GM12878 (cell line): Measurements from ENCODE around the gene DACH1. TPM values are rescaled to one million over a fixed set of nuclear protein-coding genes. Genes with fewer than 3 reads are reported as not detected.

Experiments used
- ATAC-seq: fragments of 200-7000 bp; cut with Tn5 transposase; 3 replicates; pipeline ENCODE4 v1.9.1; 2020; ENCODE audit warnings: mild to moderate bottlenecking, moderate library complexity
- BruUV-seq: library from RNA; stranded (reverse); fragments of 400-500 nt; replicated peaks from 2 replicates; lab custom pipeline; 2021; lab: Mats Ljungman, UMichigan
- CTCF ChIA-PET: fragments of 300-600 bp; sonication (Branson Sonifier 250); formaldehyde crosslinking; extraction: SDS; loops from one replicate; lab custom pipeline; 2021; ENCODE audit warnings: inconsistent platforms; lab: Yijun Ruan, JAX
- POLR2A ChIA-PET: fragments of 350-600 bp; formaldehyde crosslinking; extraction: SDS; loops from one replicate; lab custom pipeline; 2021; ENCODE audit warnings: inconsistent platforms; lab: Charles Lee
- RAD21 ChIA-PET: fragments of 300-600 bp; sonication (Branson Sonifier 250); formaldehyde crosslinking; loops from one replicate; lab custom pipeline; 2023; ENCODE audit warnings: antibody characterized with exemption; ENCODE audit not compliant: unreplicated experiment; lab: Charles Lee
- SMC1A ChIA-PET: fragments of 300-600 bp; sonication (Branson Sonifier 250); formaldehyde crosslinking; loops from one replicate; lab custom pipeline; 2023; ENCODE audit not compliant: unreplicated experiment, uncharacterized antibody; lab: Charles Lee
- DNase-seq: peaks from one replicate; pipeline ENCODE4 v3.0.0-alpha.2; 2011; ENCODE audit warnings: low read depth, low spot score
- FAIRE-seq: peaks from 3 replicates; lab custom pipeline; 2011; peaks lifted over from hg19 to GRCh38; lab: Jason Lieb, UNC
- H2AFZ ChIP-seq: 2 replicates; pipeline ENCODE4 v1.6.0; 2011; ENCODE audit warnings: low read depth, low read length, control low read depth; ENCODE audit not compliant: control insufficient read depth
- H3K27ac ChIP-seq: 2 replicates; pipeline ENCODE4 v1.5.1; 2011; ENCODE audit warnings: control low read depth; ENCODE audit not compliant: control insufficient read depth, insufficient read depth
- H3K27me3 ChIP-seq, 2 experiments: replicated peaks in 1 of 2; 2 replicates each; pipeline versions ENCODE4 v1.6.0 to v1.6.1; 2011; ENCODE audit warnings: low read length in 1 of 2; ENCODE audit not compliant: control insufficient read depth in 2 of 2, insufficient read depth in 2 of 2
- H3K36me3 ChIP-seq, 2 experiments: 2 replicates each; pipeline ENCODE4 v1.5.1; 2011; ENCODE audit warnings: low read length in 1 of 2; ENCODE audit not compliant: control insufficient read depth in 2 of 2, insufficient read depth in 2 of 2
- H3K4me1 ChIP-seq: 2 replicates; pipeline ENCODE4 v1.6.1; 2011; ENCODE audit warnings: mild to moderate bottlenecking, low read length, moderate library complexity, mixed read lengths; ENCODE audit not compliant: control insufficient read depth, insufficient read depth
- H3K4me2 ChIP-seq: 2 replicates; pipeline ENCODE4 v1.6.0; 2011; ENCODE audit warnings: control low read depth; ENCODE audit not compliant: control insufficient read depth, insufficient read depth
- H3K4me3 ChIP-seq: fragments of 200-600 bp; sonication (generic); 2 replicates; pipeline ENCODE4 v1.5.1; 2016
- H3K79me2 ChIP-seq: 2 replicates; pipeline ENCODE4 v1.6.0; 2011; ENCODE audit warnings: low read length; ENCODE audit not compliant: control insufficient read depth, insufficient read depth
- H3K9ac ChIP-seq: 2 replicates; pipeline ENCODE4 v1.8.0; 2011; ENCODE audit warnings: low read length, control low read depth, mixed read lengths; ENCODE audit not compliant: control insufficient read depth, insufficient read depth
- H3K9me3 ChIP-seq: replicated peaks from 3 replicates; pipeline ENCODE4 v1.5.1; 2011; ENCODE audit warnings: mild to moderate bottlenecking, low read length; ENCODE audit not compliant: control insufficient read depth, insufficient read depth
- H4K20me1 ChIP-seq: 2 replicates; pipeline ENCODE4 v1.6.0; 2011; ENCODE audit not compliant: control insufficient read depth, insufficient read depth
- ATF7 ChIP-seq: fragments of 450-650 bp; IDR thresholded peaks from 2 replicates; pipeline ENCODE4 v1.6.1; 2016; ENCODE audit warnings: low read depth, mild to moderate bottlenecking
- IRF3 ChIP-seq: fragments of 450-650 bp; IDR thresholded peaks from 2 replicates; pipeline ENCODE4 v1.6.1; 2014; ENCODE audit warnings: mild to moderate bottlenecking
- JUND ChIP-seq: IDR thresholded peaks from 2 replicates; pipeline ENCODE4 v1.6.1; 2012; ENCODE audit warnings: low read depth, mild to moderate bottlenecking, low read length, improper control_type of control experiment, moderate library complexity
- MTA3 ChIP-seq: IDR thresholded peaks from 2 replicates; pipeline ENCODE4 v1.6.1; 2012; ENCODE audit warnings: low read length, inconsistent platforms, borderline replicate concordance
- POU2F2 ChIP-seq: IDR thresholded peaks from 3 replicates; pipeline ENCODE4 v1.6.1; 2011; ENCODE audit warnings: low read depth, mild to moderate bottlenecking, low read length, borderline replicate concordance
- RB1 ChIP-seq: fragments of 450-650 bp; formaldehyde crosslinking; IDR thresholded peaks from 2 replicates; pipeline ENCODE4 v1.6.1; 2017; ENCODE audit warnings: mild to moderate bottlenecking, borderline replicate concordance
- SMARCA5 ChIP-seq: fragments of 450-650 bp; IDR thresholded peaks from 2 replicates; pipeline ENCODE4 v1.6.1; 2017; ENCODE audit warnings: mild to moderate bottlenecking
- TCF12 ChIP-seq: IDR thresholded peaks from 2 replicates; pipeline ENCODE4 v1.6.1; 2011; ENCODE audit warnings: low read depth, mild to moderate bottlenecking, low read length
- TCF7 ChIP-seq: IDR thresholded peaks from 2 replicates; pipeline ENCODE4 v1.6.1; 2014; ENCODE audit warnings: antibody characterized with exemption, borderline replicate concordance
- USF1 ChIP-seq: IDR thresholded peaks from 2 replicates; pipeline ENCODE4 v1.6.1; 2011; ENCODE audit warnings: borderline replicate concordance, low read depth, mild to moderate bottlenecking, moderate library complexity, mixed read lengths, low read length; ENCODE audit not compliant: insufficient read depth; ENCODE audit errors: extremely low read length
- WRNIP1 ChIP-seq: IDR thresholded peaks from 2 replicates; pipeline ENCODE4 v1.6.1; 2011; ENCODE audit warnings: low read depth, low read length, improper control_type of control experiment, borderline replicate concordance
- WGBS: methylation state at CpG from one replicate; pipeline ENCODE4 v1.1.6; 2016; ENCODE audit warnings: low lambda C conversion rate; ENCODE audit not compliant: insufficient replicate concordance, insufficient coverage; ENCODE audit errors: missing lambda C conversion rate; 5-methylcytosine and 5-hydroxymethylcytosine counted together
- in situ Hi-C: fragments of 300-500 bp; cut with MboI; formaldehyde crosslinking; loops from 9 replicates; pipeline ENCODE4 v1.14.3; 2018; ENCODE audit warnings: mixed read lengths
- intact Hi-C: fragments of 100-400 bp; cut with micrococcal nuclease; formaldehyde crosslinking; loops from one replicate; pipeline ENCODE4 v1.14.2; 2022; ENCODE audit not compliant: unreplicated experiment
- polyA plus RNA-seq, 11 experiments: library from polyadenylated mRNA; depleted of rRNA in 4 of 11; unstranded in 6 of 11; stranded (reverse) in 5 of 11; fragments of >200 nt; fragmentation: Nextera tagmentation in 4 of 11; fragmentation: Illumina TruSeq in 1 of 11; extraction: Ambion mirVana in 4 of 11; extraction: Trizol in 1 of 11; gene quantifications; 1 replicate in 1 of 11; 2 replicates in 10 of 11; pipeline versions ENCODE4 v1.2.1 to v1.2.3, GENCODE V29; 2011 to 2016; ENCODE audit warnings: inconsistent platforms in 2 of 11, missing spikeins in 2 of 11, low read depth in 1 of 11
- total RNA-seq, 4 experiments: library from RNA; depleted of rRNA in 3 of 4; stranded (reverse); fragments of >200 nt in 3 of 4; fragmentation: Illumina TruSeq in 1 of 4; extraction: Trizol in 1 of 4; gene quantifications; 2 replicates each; pipeline versions ENCODE4 v1.2.1 to v1.2.3, GENCODE V29; 2013 to 2021
- TF ChIP-seq, protein P1 (sequence below): IDR thresholded peaks from 2 replicates; pipeline ENCODE4 v1.6.1; 2012; ENCODE audit warnings: low read depth, low read length, improper control_type of control experiment

The DACH1 gene
- total and polyA plus RNA-seq, 10 of the 15 experiments (the other 5 are each of a cell fraction or from before 2014, with no cell fraction given): 0.05 TPM; not detected in 9

DNA sequence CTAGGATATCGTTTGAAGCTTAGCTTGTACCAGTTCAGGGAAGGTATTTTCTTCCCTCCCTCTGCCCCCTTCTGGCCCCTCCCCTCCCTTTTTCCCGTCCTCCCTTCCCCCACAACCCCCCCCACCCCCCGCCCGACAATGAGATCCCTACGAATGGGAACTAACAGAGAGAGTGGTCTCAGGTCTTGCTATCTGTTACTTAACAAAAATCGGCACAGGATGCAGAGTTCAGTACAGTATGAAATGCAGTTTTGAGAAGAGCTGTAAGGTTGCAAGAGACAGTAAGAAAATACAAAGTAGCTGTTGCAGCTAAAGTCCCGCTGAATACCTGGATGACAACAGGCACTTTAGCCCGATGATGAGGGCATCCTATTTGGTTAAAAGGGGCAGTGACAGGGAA is 3.1 kb upstream of the DACH1 start:
- DNase-seq (no peak), FAIRE-seq (no peak), ATAC-seq (no peak)
- H3K9ac ChIP-seq: no peak overlapping the region
- RAD21 ChIA-PET: no interaction called here
- POLR2A ChIA-PET: no interaction called here
- no peak for TF ChIP-seq SMARCA5
- TF ChIP-seq POU2F2: no peak
- TF ChIP-seq WRNIP1: no peak
- TF ChIP-seq MTA3: no peak
- no peak for TF ChIP-seq ATF7
- no peak for TF ChIP-seq RB1
- TF ChIP-seq JUND: no peak
- no peak for TF ChIP-seq IRF3
- TF ChIP-seq TCF12: no peak
- TF ChIP-seq TCF7: no peak
- TF ChIP-seq, protein P1, sequence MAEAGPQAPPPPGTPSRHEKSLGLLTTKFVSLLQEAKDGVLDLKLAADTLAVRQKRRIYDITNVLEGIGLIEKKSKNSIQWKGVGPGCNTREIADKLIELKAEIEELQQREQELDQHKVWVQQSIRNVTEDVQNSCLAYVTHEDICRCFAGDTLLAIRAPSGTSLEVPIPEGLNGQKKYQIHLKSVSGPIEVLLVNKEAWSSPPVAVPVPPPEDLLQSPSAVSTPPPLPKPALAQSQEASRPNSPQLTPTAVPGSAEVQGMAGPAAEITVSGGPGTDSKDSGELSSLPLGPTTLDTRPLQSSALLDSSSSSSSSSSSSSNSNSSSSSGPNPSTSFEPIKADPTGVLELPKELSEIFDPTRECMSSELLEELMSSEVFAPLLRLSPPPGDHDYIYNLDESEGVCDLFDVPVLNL: no peak
- TF ChIP-seq USF1: no peak
- no peaks in the 10 kb centered on the region for H3K9me3 ChIP-seq
- H3K4me3 ChIP-seq: no peak overlapping the region
- SMC1A ChIA-PET: no interaction called here
- intact Hi-C loops: loop anchor here (10.0 kb wide), 1 partner anchor 545 kb away; no protein-coding TSS in a partner anchor
- H3K4me1 ChIP-seq: no peaks in the 10 kb centered on the region
- BruUV-seq: no TSS peak
- CTCF ChIA-PET: interaction anchor here (1.8 kb wide), 1 partner anchor 9 kb away, joined by 9 read pairs; no protein-coding TSS in a partner anchor
- H3K27ac ChIP-seq: no peak overlapping the region
- 24% methylated on average over 4 of the region's 8 CpGs for WGBS
- in situ Hi-C loops: loop anchor here (10.0 kb wide), 1 partner anchor 575 kb away; no protein-coding TSS in a partner anchor
- H3K79me2 ChIP-seq: no peaks in the 10 kb centered on the region
- H2AFZ ChIP-seq: no peak overlapping the region
- H3K36me3 ChIP-seq: no peaks in the 10 kb centered on the region
- peaks cover 5% of the 10 kb centered on the region in 2 experiments; a peak in 3 of 4 replicates for H3K27me3 ChIP-seq
- no peaks in the 10 kb centered on the region for H4K20me1 ChIP-seq
- H3K4me2 ChIP-seq: no peak overlapping the region
